Left ventricle myocardium inferior (tissue), 1 donor: ENCODE results near the gene MRFAP1. TPM values are rescaled to one million over a fixed set of nuclear protein-coding genes. Genes with fewer than 3 reads are reported as not detected.

ENCODE experiments used
- DNase-seq: peaks from one replicate; pipeline ENCODE4 v3.0.0-alpha.2; 2020
- H3K27ac ChIP-seq: fragments of 200-600 bp; replicated peaks from 2 replicates; pipeline ENCODE4 v1.8.0; 2021
- H3K27me3 ChIP-seq: fragments of 200-600 bp; 2 replicates; pipeline ENCODE4 v1.8.0; 2021; ENCODE audit warnings: low read depth
- H3K36me3 ChIP-seq: fragments of 200-600 bp; 2 replicates; pipeline ENCODE4 v1.8.0; 2021
- H3K4me1 ChIP-seq: fragments of 200-600 bp; 2 replicates; pipeline ENCODE4 v1.8.0; 2021
- H3K4me3 ChIP-seq: fragments of 200-600 bp; 2 replicates; pipeline ENCODE4 v1.8.0; 2021; ENCODE audit warnings: mild to moderate bottlenecking, moderate library complexity
- H3K9me3 ChIP-seq: fragments of 200-600 bp; replicated peaks from 2 replicates; pipeline ENCODE4 v1.8.0; 2021
- CTCF ChIP-seq: fragments of 200-600 bp; IDR thresholded peaks from 2 replicates; pipeline ENCODE4 v1.8.0; 2021; ENCODE audit warnings: antibody characterized with exemption, mild to moderate bottlenecking, borderline replicate concordance
- intact Hi-C: fragments of 100-400 bp; cut with micrococcal nuclease; formaldehyde crosslinking; loops from one replicate; pipeline ENCODE4 v1.11.0; 2022
- total RNA-seq: library from RNA; stranded (reverse); fragmentation: NEBNext Ultra II Directional; extraction: Animal tissue kit (Norgen Biotek cat#: 25700); gene quantifications from one replicate; pipeline ENCODE4 v1.2.1, GENCODE V29; 2021
- donor health status: DM: no; HTN: yes; CAD: no; lungs with severe emphysema.

The MRFAP1 gene
- total RNA-seq, 1 donor from 2014 or later: 223 TPM

- Histone ChIP-seq H3K4me1 (peaks cover 8% of the 10 kb centered on the region), H3K27ac (no peak overlapping the region), H3K36me3 (no peaks in the 10 kb centered on the region), H3K4me3 (no peak overlapping the region), H3K27me3 (peaks cover 15% of the 10 kb centered on the region), H3K9me3 (no peaks in the 10 kb centered on the region)
- DNase-seq: no peak
- intact Hi-C loops: no loop called here
- no peak for TF ChIP-seq CTCF
These were observed 17.0 kb downstream of the MRFAP1 start for GRCh38 chr4:6657242-6658208.

- H3K27ac ChIP-seq: peak overlapping the region; percentile 68
- H3K4me3 ChIP-seq: peak overlapping the region; percentile 59
- peaks cover 22% of the 10 kb centered on the region for H3K27me3 ChIP-seq
These were observed 17.7 kb downstream of the MRFAP1 start for GRCh38 chr4:6658209-6658595.

GRCh38 chr4:6658597-6659075, 18.2 kb downstream of the MRFAP1 start:
- peaks cover 8% of the 10 kb centered on the region for H3K4me1 ChIP-seq
- no peaks in the 10 kb centered on the region for H3K9me3 ChIP-seq
- peak; percentile 53 for DNase-seq
- H3K27me3 ChIP-seq: peaks cover 26% of the 10 kb centered on the region
- TF ChIP-seq CTCF: no peak
- no peaks in the 10 kb centered on the region for H3K36me3 ChIP-seq
- H3K4me3 ChIP-seq: peak overlapping the region; percentile 59
- H3K27ac ChIP-seq: peak overlapping the region; percentile 68
- intact Hi-C loops: no loop called here

More at GRCh38 chr4:6658209-6658595, 17.7 kb downstream of the MRFAP1 start:
- Histone ChIP-seq H3K4me1 (peaks cover 8% of the 10 kb centered on the region), H3K9me3 (no peaks in the 10 kb centered on the region), H3K36me3 (no peaks in the 10 kb centered on the region)
- intact Hi-C loops: no loop called here
- no peak for TF ChIP-seq CTCF
- no peak for DNase-seq

DNA sequence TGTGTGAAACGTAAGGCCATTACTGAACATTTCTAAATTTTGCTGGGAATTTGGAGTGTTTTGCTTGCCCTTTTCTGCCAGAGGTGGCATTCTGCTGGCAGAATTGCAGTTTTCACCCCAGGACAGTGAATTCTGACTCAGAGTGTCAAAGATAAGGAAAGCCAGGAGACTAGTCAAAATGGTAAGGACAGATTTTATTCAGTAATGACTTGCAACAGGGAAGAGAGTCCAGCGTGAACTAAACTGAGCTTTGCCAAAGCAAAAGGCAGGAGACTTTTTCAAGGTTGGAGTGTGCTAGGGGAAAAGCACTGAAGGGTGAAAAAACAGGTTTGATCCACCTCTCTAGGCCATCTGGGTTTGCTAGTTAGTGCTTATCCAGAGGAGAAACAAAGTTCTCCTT, 19.4 kb downstream of the MRFAP1 start:
- Histone ChIP-seq H3K27me3 (peaks cover 38% of the 10 kb centered on the region), H3K36me3 (no peaks in the 10 kb centered on the region), H3K27ac (no peak overlapping the region), H3K4me1 (peaks cover 20% of the 10 kb centered on the region), H3K9me3 (no peaks in the 10 kb centered on the region), H3K4me3 (no peak overlapping the region)
- intact Hi-C loops: no loop called here
- no peak for DNase-seq
- no peak for TF ChIP-seq CTCF

GRCh38 chr4:6660430-6660829, 19.9 kb downstream of the MRFAP1 start:
- no peak for DNase-seq
- Histone ChIP-seq H3K27ac (no peak overlapping the region), H3K4me1 (peaks cover 20% of the 10 kb centered on the region), H3K9me3 (no peaks in the 10 kb centered on the region), H3K27me3 (peaks cover 39% of the 10 kb centered on the region), H3K4me3 (no peak overlapping the region), H3K36me3 (no peaks in the 10 kb centered on the region)
- intact Hi-C loops: no loop called here
- no peak for TF ChIP-seq CTCF
